LNCAP (cell line): ENCODE measurements around the gene GNAT3.

Source experiments
- CTCF ChIP-seq: fragments of 450-650 bp; IDR thresholded peaks from 2 replicates; pipeline ENCODE4 v1.5.1; 2017; ENCODE audit warnings: mild to moderate bottlenecking

The GNAT3 gene

GRCh38 chr7:80524693-80525092, 12.8 kb upstream of the GNAT3 start:
- TF ChIP-seq CTCF, result no peak

- no peak for TF ChIP-seq CTCF
Measured at GRCh38 chr7:80521809-80522208, 9.9 kb upstream of the GNAT3 start.

GRCh38 chr7:80520199-80520598, 8.3 kb upstream of the GNAT3 start:
- TF ChIP-seq CTCF, result no peak

GRCh38 chr7:80517282-80517747, 5.5 kb upstream of the GNAT3 start:
- TF ChIP-seq CTCF, result no peak

GRCh38 chr7:80515298-80515697, 3.4 kb upstream of the GNAT3 start:
- no peak for TF ChIP-seq CTCF

DNA sequence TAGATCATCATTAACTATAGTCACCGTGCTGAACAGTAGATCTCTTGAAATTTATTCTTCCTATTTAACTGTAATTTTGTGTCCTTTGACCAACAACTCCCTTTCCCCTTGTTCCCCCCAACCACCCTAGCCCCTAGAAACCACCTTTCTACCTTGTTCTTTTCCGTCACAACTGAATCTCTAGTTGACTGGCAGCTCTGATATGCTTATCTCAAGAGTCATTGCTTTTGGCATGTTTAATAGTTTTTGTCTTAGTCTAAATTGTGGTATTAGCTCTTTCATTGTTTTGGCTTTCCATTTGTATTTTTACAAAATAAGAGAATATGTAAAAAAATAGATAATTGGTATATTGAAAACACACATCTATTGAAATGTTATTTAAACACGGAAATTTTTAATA, 1.8 kb downstream of the GNAT3 start:
- TF ChIP-seq CTCF, result no peak

DNA sequence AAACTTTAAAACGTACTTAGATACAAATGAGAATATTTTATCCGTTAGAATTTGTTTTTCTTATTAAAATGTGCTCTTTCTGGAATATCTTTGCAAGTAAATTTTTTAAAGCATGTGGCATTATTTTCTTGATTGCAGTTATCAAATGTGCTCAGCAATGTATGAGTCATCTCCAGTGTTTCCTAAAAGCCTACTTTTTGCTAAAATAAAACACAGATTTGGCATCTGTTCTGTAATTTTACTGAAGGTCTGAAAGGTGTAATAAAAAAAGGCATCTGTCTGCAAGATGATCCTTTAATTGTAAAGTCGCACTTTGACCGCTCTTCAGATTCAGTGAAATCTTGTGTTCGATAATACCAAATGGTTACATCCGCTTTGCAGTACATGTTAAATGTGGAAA, 3.4 kb downstream of the GNAT3 start:
- no peak for TF ChIP-seq CTCF

DNA sequence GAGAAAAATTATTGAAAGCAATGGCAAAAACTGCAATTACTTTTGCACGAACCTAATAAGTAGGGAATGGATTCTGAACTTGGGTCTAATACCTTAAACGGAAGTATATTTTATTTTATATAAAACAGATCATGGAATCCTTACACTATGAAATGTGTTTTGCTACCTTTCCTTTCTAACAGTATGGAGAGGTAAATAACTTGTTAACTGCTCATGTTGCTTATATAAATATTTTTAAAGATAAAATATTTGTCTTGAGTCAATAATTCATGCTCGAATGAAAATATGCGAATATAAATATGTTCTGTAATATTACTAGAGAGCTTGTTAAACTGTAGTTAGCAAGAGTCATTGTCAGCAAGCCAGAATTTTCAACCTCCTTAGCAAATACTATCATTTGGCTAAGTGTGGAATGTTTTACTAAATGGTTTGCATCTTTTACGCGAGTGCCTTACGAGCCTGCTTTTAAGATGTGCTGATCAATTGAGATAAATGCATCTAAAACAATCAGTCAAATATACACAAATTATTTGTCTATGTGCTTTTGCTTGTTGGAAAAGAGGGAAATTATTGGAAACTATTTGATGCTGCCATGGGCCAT, 5.9 kb downstream of the GNAT3 start:
- no peak for TF ChIP-seq CTCF
